GM23338 (cell line): ENCODE results near the gene ELL2. TPM values are rescaled to one million over a fixed set of nuclear protein-coding genes. Genes with fewer than 3 reads are reported as not detected.

Experiments
- ATAC-seq: fragments of 200-7000 bp; cut with Tn5 transposase; 3 replicates; pipeline ENCODE4 v1.9.1; 2020
- DNase-seq: peaks from one replicate; pipeline ENCODE4 v3.0.0-alpha.2; 2015; ENCODE audit warnings: low spot score
- H2AFZ ChIP-seq: fragments of 200-600 bp; sonication (generic); 2 replicates; pipeline ENCODE4 v1.8.0; 2016; ENCODE audit warnings: antibody characterized with exemption, mild to moderate bottlenecking, moderate library complexity
- H3F3A ChIP-seq: fragments of 200-600 bp; sonication (generic); replicated peaks from 2 replicates; pipeline ENCODE4 v1.8.0; 2017; ENCODE audit warnings: antibody characterized with exemption, mixed run types, low read depth
- H3K27ac ChIP-seq: fragments of 200-600 bp; sonication (generic); 2 replicates; pipeline ENCODE4 v1.6.1; 2016; ENCODE audit warnings: low read depth
- H3K27me3 ChIP-seq: fragments of 200-600 bp; sonication (generic); 2 replicates; pipeline ENCODE4 v1.8.0; 2016; ENCODE audit warnings: mild to moderate bottlenecking, mixed run types, moderate library complexity; ENCODE audit not compliant: insufficient read depth
- H3K36me3 ChIP-seq: fragments of 200-600 bp; sonication (generic); 2 replicates; pipeline ENCODE4 v1.8.0; 2016; ENCODE audit warnings: mild to moderate bottlenecking; ENCODE audit not compliant: insufficient read depth
- H3K4me1 ChIP-seq: fragments of 200-600 bp; sonication (generic); 2 replicates; pipeline ENCODE4 v1.8.0; 2016; ENCODE audit warnings: mild to moderate bottlenecking, moderate library complexity; ENCODE audit not compliant: insufficient read depth
- H3K4me2 ChIP-seq: fragments of 200-600 bp; sonication (generic); 2 replicates; pipeline ENCODE4 v1.7.1; 2017; ENCODE audit warnings: mixed run types
- H3K4me3 ChIP-seq: fragments of 200-600 bp; sonication (generic); 2 replicates; pipeline ENCODE4 v1.6.1; 2016; ENCODE audit warnings: mixed run types
- H3K79me2 ChIP-seq: fragments of 200-600 bp; sonication (generic); replicated peaks from 2 replicates; pipeline ENCODE4 v1.8.0; 2017; ENCODE audit warnings: mild to moderate bottlenecking; ENCODE audit not compliant: insufficient read depth
- H3K9me2 ChIP-seq: fragments of 200-600 bp; sonication (generic); 2 replicates; pipeline ENCODE4 v1.8.0; 2017; ENCODE audit not compliant: insufficient read depth
- H4K20me1 ChIP-seq: fragments of 200-600 bp; sonication (generic); replicated peaks from 2 replicates; pipeline ENCODE4 v1.8.0; 2017; ENCODE audit warnings: mild to moderate bottlenecking; ENCODE audit not compliant: insufficient read depth
- H3K27ac Mint-ChIP-seq: 2 replicates; pipeline ENCODE4 v1.8.0; 2020; ENCODE audit warnings: inconsistent platforms, mild to moderate bottlenecking, moderate library complexity, mixed read lengths
- H3K27me3 Mint-ChIP-seq: 3 replicates; pipeline ENCODE4 v1.8.0; 2022; ENCODE audit warnings: low read depth, mild to moderate bottlenecking, moderate library complexity, mixed read lengths, inconsistent platforms; ENCODE audit not compliant: insufficient read depth, poor library complexity
- H3K36me3 Mint-ChIP-seq: 3 replicates; pipeline ENCODE4 v1.8.0; 2021; ENCODE audit warnings: low read depth, mild to moderate bottlenecking, inconsistent platforms, moderate library complexity, mixed read lengths
- H3K4me1 Mint-ChIP-seq: 3 replicates; pipeline ENCODE4 v1.8.0; 2020; ENCODE audit warnings: mild to moderate bottlenecking, inconsistent platforms, mixed read lengths
- H3K4me3 Mint-ChIP-seq: 3 replicates; pipeline ENCODE4 v1.8.0; 2021; ENCODE audit warnings: moderate library complexity, mild to moderate bottlenecking, inconsistent platforms, mixed read lengths
- H3K9me3 Mint-ChIP-seq: 3 replicates; pipeline ENCODE4 v1.8.0; 2020; ENCODE audit warnings: moderate library complexity, mild to moderate bottlenecking, inconsistent platforms, mixed read lengths
- CREB1 ChIP-seq: fragments of 250-450 bp; sonication (Bioruptor Pico); IDR thresholded peaks from 2 replicates; pipeline ENCODE4 v1.5.0; 2020; ENCODE audit warnings: low read depth, mild to moderate bottlenecking, moderate library complexity
- EZH2 ChIP-seq: fragments of 200-600 bp; sonication (generic); IDR thresholded peaks from one replicate; pipeline ENCODE4 v1.8.0; 2017; ENCODE audit warnings: antibody characterized with exemption, mild to moderate bottlenecking, low read depth; ENCODE audit not compliant: unreplicated experiment
- EZH2phosphoT487 ChIP-seq: fragments of 200-600 bp; sonication (generic); IDR thresholded peaks from one replicate; pipeline ENCODE4 v1.8.1; 2018; ENCODE audit warnings: antibody characterized with exemption; ENCODE audit not compliant: unreplicated experiment
- JUNB ChIP-seq: IDR thresholded peaks from one replicate; pipeline ENCODE4 v1.6.1; 2016; ENCODE audit warnings: antibody characterized with exemption; ENCODE audit not compliant: unreplicated experiment
- POLR2AphosphoS5 ChIP-seq: IDR thresholded peaks from 2 replicates; pipeline ENCODE4 v1.6.1; 2016; ENCODE audit warnings: antibody characterized with exemption, low read depth
- STAT1 ChIP-seq: IDR thresholded peaks from one replicate; pipeline ENCODE4 v1.6.1; 2016; ENCODE audit warnings: antibody characterized with exemption; ENCODE audit not compliant: unreplicated experiment
- ZNF114 ChIP-seq: fragments of 250-450 bp; sonication (Bioruptor Pico); IDR thresholded peaks from 2 replicates; pipeline ENCODE4 v1.5.0; 2020; ENCODE audit warnings: mild to moderate bottlenecking, moderate library complexity
- ZNF331 ChIP-seq: fragments of 250-450 bp; sonication (Bioruptor Pico); IDR thresholded peaks from 2 replicates; pipeline ENCODE4 v1.5.0; 2020; ENCODE audit warnings: low read depth, mild to moderate bottlenecking, moderate library complexity
- polyA plus RNA-seq: library from polyadenylated mRNA; unstranded; fragments of >200 nt; fragmentation: Nextera tagmentation; extraction: Ambion mirVana; gene quantifications from 2 replicates; pipeline ENCODE4 v1.2.1, GENCODE V29; 2016
- total RNA-seq: library from RNA; depleted of rRNA; stranded (reverse); fragments of >200 nt; shearing (Covaris generic); gene quantifications from 2 replicates; pipeline ENCODE4 v1.2.3, GENCODE V29; 2014
- TF ChIP-seq, protein P1 (sequence below): IDR thresholded peaks from one replicate; pipeline ENCODE4 v1.6.1; 2018; ENCODE audit warnings: antibody characterized with exemption; ENCODE audit not compliant: unreplicated experiment
- TF ChIP-seq, protein P2 (sequence below), 2 experiments: fragments of 200-600 bp in 1 of 2; sonication (generic) in 1 of 2; conservative IDR thresholded peaks; 2 replicates each; pipeline versions ENCODE4 v1.5.1 to v1.6.1; 2016 to 2017; ENCODE audit warnings: antibody characterized with exemption in 2 of 2, low read depth in 2 of 2, mild to moderate bottlenecking in 2 of 2, moderate library complexity in 1 of 2
- TF ChIP-seq, protein P3 (sequence below): fragments of 250-450 bp; sonication (Bioruptor Pico); IDR thresholded peaks from 2 replicates; pipeline ENCODE4 v1.5.0; 2020; ENCODE audit warnings: mild to moderate bottlenecking, moderate library complexity

ELL2 gene
- total and polyA plus RNA-seq, 2 experiments from 2014 or later = 7.4 to 32.6 TPM

DNA sequence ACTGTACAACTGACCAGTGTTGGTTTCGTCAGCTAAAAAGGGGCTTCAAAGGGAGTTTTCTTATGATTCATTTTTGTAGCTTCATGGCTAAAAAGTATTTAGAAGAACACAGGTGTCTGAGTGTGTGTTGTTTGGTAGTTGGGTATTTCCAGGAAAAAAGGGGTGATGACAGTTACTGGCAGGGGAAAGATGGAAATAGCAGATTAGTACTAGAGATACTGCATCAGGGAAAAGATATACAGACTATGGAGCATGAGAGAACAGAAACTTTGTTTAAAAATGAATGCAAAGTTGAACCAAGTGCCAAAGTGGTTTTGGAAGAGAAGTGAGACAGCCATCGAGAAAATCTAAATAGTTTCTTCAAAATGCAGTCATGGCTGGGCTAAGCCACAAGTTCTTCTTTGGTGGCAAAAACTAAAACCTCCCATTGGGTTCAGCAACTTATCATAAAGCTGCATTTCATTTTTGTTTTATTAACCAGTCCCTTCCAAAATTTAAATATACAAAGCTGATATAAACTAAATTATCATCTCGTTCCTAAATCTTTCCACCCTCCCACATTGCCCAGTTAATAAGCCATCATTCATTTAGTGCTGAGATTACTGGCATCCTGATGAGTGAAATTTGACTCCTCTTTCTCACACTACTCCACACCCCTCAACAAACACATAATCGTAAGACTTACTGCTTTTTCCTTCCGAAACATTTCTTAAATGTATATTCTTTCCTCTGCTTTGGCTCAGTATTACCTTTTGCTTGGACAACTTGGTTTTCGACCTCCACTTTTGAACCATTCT is 33.5 kb downstream of the ELL2 start:
- no peaks in the 10 kb centered on the region for H4K20me1 ChIP-seq
- Mint-ChIP-seq H3K27ac (0 out of 2 replicates have a peak overlapping the region, but pooled peaks have one; percentile 0), H3K4me1 (peaks cover 12% of the 10 kb centered on the region), H3K4me3 (no peak overlapping the region), H3K9me3 (peaks cover 2% of the 10 kb centered on the region; the same call in 2 of the 3 replicates), H3K27me3 (peaks cover 2% of the 10 kb centered on the region), H3K36me3 (no peaks in the 10 kb centered on the region)
- DNase-seq (no peak), ATAC-seq (no peak)
- peaks cover 3% of the 10 kb centered on the region; the same call in 1 of the 2 replicates for H3K79me2 ChIP-seq
- no peaks in the 10 kb centered on the region for H3K27me3 ChIP-seq
- no peak overlapping the region for H3K4me2 ChIP-seq
- no peak overlapping the region for H3K4me3 ChIP-seq
- no peaks in the 10 kb centered on the region; the same call in 1 of the 2 replicates for H3K4me1 ChIP-seq
- peak overlapping the region; percentile 47; the same call in 1 of the 2 replicates for H3K27ac ChIP-seq
- no peaks in the 10 kb centered on the region for H3K9me2 ChIP-seq
- H3K36me3 ChIP-seq = no peaks in the 10 kb centered on the region
- TF ChIP-seq, protein P1, sequence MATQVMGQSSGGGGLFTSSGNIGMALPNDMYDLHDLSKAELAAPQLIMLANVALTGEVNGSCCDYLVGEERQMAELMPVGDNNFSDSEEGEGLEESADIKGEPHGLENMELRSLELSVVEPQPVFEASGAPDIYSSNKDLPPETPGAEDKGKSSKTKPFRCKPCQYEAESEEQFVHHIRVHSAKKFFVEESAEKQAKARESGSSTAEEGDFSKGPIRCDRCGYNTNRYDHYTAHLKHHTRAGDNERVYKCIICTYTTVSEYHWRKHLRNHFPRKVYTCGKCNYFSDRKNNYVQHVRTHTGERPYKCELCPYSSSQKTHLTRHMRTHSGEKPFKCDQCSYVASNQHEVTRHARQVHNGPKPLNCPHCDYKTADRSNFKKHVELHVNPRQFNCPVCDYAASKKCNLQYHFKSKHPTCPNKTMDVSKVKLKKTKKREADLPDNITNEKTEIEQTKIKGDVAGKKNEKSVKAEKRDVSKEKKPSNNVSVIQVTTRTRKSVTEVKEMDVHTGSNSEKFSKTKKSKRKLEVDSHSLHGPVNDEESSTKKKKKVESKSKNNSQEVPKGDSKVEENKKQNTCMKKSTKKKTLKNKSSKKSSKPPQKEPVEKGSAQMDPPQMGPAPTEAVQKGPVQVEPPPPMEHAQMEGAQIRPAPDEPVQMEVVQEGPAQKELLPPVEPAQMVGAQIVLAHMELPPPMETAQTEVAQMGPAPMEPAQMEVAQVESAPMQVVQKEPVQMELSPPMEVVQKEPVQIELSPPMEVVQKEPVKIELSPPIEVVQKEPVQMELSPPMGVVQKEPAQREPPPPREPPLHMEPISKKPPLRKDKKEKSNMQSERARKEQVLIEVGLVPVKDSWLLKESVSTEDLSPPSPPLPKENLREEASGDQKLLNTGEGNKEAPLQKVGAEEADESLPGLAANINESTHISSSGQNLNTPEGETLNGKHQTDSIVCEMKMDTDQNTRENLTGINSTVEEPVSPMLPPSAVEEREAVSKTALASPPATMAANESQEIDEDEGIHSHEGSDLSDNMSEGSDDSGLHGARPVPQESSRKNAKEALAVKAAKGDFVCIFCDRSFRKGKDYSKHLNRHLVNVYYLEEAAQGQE = no peak
- TF ChIP-seq JUNB = no peak
- TF ChIP-seq, protein P2, sequence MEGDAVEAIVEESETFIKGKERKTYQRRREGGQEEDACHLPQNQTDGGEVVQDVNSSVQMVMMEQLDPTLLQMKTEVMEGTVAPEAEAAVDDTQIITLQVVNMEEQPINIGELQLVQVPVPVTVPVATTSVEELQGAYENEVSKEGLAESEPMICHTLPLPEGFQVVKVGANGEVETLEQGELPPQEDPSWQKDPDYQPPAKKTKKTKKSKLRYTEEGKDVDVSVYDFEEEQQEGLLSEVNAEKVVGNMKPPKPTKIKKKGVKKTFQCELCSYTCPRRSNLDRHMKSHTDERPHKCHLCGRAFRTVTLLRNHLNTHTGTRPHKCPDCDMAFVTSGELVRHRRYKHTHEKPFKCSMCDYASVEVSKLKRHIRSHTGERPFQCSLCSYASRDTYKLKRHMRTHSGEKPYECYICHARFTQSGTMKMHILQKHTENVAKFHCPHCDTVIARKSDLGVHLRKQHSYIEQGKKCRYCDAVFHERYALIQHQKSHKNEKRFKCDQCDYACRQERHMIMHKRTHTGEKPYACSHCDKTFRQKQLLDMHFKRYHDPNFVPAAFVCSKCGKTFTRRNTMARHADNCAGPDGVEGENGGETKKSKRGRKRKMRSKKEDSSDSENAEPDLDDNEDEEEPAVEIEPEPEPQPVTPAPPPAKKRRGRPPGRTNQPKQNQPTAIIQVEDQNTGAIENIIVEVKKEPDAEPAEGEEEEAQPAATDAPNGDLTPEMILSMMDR (conservative IDR thresholded peaks at IDR 0.05; ENCODE audit: low read depth in 2 of 2) = no peak
- TF ChIP-seq, protein P3, sequence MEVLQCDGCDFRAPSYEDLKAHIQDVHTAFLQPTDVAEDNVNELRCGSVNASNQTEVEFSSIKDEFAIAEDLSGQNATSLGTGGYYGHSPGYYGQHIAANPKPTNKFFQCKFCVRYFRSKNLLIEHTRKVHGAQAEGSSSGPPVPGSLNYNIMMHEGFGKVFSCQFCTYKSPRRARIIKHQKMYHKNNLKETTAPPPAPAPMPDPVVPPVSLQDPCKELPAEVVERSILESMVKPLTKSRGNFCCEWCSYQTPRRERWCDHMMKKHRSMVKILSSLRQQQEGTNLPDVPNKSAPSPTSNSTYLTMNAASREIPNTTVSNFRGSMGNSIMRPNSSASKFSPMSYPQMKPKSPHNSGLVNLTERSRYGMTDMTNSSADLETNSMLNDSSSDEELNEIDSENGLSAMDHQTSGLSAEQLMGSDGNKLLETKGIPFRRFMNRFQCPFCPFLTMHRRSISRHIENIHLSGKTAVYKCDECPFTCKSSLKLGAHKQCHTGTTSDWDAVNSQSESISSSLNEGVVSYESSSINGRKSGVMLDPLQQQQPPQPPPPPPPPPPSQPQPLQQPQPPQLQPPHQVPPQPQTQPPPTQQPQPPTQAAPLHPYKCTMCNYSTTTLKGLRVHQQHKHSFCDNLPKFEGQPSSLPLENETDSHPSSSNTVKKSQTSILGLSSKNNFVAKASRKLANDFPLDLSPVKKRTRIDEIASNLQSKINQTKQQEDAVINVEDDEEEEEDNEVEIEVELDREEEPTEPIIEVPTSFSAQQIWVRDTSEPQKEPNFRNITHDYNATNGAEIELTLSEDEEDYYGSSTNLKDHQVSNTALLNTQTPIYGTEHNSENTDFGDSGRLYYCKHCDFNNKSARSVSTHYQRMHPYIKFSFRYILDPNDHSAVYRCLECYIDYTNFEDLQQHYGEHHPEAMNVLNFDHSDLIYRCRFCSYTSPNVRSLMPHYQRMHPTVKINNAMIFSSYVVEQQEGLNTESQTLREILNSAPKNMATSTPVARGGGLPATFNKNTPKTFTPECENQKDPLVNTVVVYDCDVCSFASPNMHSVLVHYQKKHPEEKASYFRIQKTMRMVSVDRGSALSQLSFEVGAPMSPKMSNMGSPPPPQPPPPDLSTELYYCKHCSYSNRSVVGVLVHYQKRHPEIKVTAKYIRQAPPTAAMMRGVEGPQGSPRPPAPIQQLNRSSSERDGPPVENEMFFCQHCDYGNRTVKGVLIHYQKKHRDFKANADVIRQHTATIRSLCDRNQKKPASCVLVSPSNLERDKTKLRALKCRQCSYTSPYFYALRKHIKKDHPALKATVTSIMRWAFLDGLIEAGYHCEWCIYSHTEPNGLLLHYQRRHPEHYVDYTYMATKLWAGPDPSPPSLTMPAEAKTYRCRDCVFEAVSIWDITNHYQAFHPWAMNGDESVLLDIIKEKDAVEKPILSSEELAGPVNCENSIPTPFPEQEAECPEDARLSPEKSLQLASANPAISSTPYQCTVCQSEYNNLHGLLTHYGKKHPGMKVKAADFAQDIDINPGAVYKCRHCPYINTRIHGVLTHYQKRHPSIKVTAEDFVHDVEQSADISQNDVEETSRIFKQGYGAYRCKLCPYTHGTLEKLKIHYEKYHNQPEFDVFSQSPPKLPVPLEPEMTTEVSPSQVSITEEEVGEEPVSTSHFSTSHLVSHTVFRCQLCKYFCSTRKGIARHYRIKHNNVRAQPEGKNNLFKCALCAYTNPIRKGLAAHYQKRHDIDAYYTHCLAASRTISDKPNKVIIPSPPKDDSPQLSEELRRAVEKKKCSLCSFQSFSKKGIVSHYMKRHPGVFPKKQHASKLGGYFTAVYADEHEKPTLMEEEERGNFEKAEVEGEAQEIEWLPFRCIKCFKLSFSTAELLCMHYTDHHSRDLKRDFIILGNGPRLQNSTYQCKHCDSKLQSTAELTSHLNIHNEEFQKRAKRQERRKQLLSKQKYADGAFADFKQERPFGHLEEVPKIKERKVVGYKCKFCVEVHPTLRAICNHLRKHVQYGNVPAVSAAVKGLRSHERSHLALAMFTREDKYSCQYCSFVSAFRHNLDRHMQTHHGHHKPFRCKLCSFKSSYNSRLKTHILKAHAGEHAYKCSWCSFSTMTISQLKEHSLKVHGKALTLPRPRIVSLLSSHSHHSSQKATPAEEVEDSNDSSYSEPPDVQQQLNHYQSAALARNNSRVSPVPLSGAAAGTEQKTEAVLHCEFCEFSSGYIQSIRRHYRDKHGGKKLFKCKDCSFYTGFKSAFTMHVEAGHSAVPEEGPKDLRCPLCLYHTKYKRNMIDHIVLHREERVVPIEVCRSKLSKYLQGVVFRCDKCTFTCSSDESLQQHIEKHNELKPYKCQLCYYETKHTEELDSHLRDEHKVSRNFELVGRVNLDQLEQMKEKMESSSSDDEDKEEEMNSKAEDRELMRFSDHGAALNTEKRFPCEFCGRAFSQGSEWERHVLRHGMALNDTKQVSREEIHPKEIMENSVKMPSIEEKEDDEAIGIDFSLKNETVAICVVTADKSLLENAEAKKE (CRISPR knock-in tag) = no peak
- TF ChIP-seq CREB1 (CRISPR knock-in tag) = no peak
- no peak for TF ChIP-seq POLR2AphosphoS5
- no peak for TF ChIP-seq ZNF114 (CRISPR knock-in tag)
- no peak for TF ChIP-seq EZH2
- TF ChIP-seq STAT1 = no peak
- no peak for TF ChIP-seq EZH2phosphoT487
- TF ChIP-seq ZNF331 (CRISPR knock-in tag) = no peak
- no peaks in the 10 kb centered on the region; the same call in 1 of the 2 replicates for H3F3A ChIP-seq
- no peak overlapping the region for H2AFZ ChIP-seq
